HG02970 (cell line): ENCODE results near the gene MEIS2.

Experiments
- ATAC-seq: cut with Tn5 transposase; IDR thresholded peaks from one replicate; pipeline ENCODE4 v1.9.1; 2021; ENCODE audit warnings: mild to moderate bottlenecking, moderate library complexity, moderate number of reproducible peaks; ENCODE audit not compliant: unreplicated experiment, low FRiP score

MEIS2 gene

GRCh38 chr15:36942248-36942827, 158.0 kb downstream of the MEIS2 start:
- ATAC-seq: no peak

- ATAC-seq: no peak
Observed at GRCh38 chr15:36941798-36942197, 158.6 kb downstream of the MEIS2 start.

GRCh38 chr15:36940636-36941260, 159.6 kb downstream of the MEIS2 start:
- no peak for ATAC-seq

- no peak for ATAC-seq
Observed at GRCh38 chr15:36940219-36940618, 160.1 kb downstream of the MEIS2 start.

GRCh38 chr15:36938764-36939163, 161.6 kb downstream of the MEIS2 start:
- ATAC-seq: no peak

GRCh38 chr15:36938131-36938530, 162.2 kb downstream of the MEIS2 start:
- no peak for ATAC-seq

- ATAC-seq: no peak
Observed at GRCh38 chr15:36936613-36937012, 163.7 kb downstream of the MEIS2 start.

GRCh38 chr15:36933255-36933990, 166.9 kb downstream of the MEIS2 start:
- no peak for ATAC-seq

GRCh38 chr15:36932070-36932469, 168.3 kb downstream of the MEIS2 start:
- ATAC-seq: no peak

GRCh38 chr15:36931434-36931833, 168.9 kb downstream of the MEIS2 start:
- ATAC-seq: no peak

- no peak for ATAC-seq
Observed at GRCh38 chr15:36926427-36926825, 173.9 kb downstream of the MEIS2 start.

- no peak for ATAC-seq
Observed at GRCh38 chr15:36925653-36926426, 174.5 kb downstream of the MEIS2 start.

GRCh38 chr15:36925049-36925448, 175.3 kb downstream of the MEIS2 start:
- no peak for ATAC-seq

- ATAC-seq: no peak
Observed at GRCh38 chr15:36924034-36924433, 176.3 kb downstream of the MEIS2 start.

- no peak for ATAC-seq
Observed at GRCh38 chr15:36921484-36922091, 178.8 kb downstream of the MEIS2 start.

GRCh38 chr15:36917411-36918267, 182.7 kb downstream of the MEIS2 start:
- no peak for ATAC-seq

- ATAC-seq: no peak
Observed at GRCh38 chr15:36914960-36915808, 185.2 kb downstream of the MEIS2 start.

GRCh38 chr15:36914466-36914865, 185.9 kb downstream of the MEIS2 start:
- no peak for ATAC-seq

GRCh38 chr15:36912311-36912712, 188.0 kb downstream of the MEIS2 start:
- ATAC-seq: no peak
